Stimulated activated CD8-positive, alpha-beta memory T cell treated with anti-CD3 and anti-CD28 coated beads, Interleukin-15, amount 100 ng/mL, for 48 hours (primary cell): ENCODE measurements around the gene TRIM5.
"Not testable (repeated sequence)": the region's sequence is repeated elsewhere in the genome, so short reads cannot be mapped to it uniquely, and the experiment has no call there.

Experiments
- DNase-seq, 2 donors: peaks; one replicate each; pipeline ENCODE4 v3.0.0-alpha.2; 2020; ENCODE audit warnings: low read depth in 2 of 2

TRIM5 gene

DNA sequence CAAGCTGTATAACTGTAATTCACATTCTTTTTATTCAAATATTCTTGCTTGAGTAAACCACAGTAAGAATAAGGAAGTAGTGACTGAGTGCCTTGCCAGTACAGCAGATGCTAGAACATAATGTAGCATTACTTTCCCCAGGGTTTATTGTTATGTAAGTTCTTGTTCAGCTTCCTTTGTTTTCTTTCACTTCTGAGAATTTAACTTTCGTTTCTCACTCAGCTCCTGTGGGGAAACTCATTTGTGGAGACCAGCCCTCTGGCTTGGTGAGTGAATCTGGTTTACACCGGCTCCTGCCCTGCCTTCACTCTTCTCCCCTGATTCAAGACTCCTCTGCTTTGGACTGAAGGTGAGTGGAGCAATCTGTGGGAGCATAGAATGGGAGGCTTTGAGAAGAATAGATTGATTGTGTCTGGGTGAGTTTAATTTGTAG is 4.7 kb upstream of the TRIM5 start, which contains the start of gene TRIM22:
Gene TRIM22 (plus strand): TSS at position 240 of the 433 bp plus-strand sequence. CDS start 6,443 bp downstream, outside the sequence.
- DNase-seq: peak; percentile 11 to 19

DNA sequence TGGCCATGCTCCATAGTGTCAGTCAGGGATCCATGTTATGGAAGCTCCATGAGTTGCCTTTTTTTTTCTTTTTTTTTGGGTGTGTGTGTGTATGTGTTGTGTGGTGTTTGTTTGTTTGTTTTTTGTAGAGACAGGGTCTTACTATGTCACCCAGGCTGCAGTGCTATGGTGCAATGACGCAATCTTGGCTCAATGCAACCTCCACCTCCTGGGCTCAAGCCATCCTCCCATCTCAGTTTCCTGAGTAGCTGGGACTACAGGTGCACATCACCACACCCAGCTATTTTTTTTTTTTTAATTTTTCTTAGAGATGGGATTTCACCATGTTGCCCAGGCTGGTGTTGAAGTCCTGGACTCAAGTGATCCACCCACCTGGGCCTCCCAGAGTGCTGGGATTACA is 3.6 kb upstream of the TRIM5 start:
- no peak for DNase-seq

DNA sequence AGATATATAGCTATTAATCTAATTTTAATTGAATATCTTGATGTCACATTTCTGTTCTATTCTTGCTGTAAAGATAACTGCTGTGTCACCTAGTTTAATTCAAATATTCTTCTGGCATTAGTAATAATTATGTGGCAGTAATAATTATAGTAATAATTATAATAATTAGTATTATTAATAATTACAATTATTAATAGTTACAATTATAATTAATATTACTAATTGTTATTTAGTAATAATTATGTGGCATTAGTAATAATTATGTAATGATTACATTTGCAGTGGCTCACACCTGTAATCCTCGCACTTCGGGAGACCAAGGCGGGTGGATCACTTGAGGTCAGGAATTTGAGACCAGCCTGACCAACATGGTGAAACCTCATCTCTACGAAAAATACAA is 1.6 kb upstream of the TRIM5 start:
- no peak for DNase-seq

DNA sequence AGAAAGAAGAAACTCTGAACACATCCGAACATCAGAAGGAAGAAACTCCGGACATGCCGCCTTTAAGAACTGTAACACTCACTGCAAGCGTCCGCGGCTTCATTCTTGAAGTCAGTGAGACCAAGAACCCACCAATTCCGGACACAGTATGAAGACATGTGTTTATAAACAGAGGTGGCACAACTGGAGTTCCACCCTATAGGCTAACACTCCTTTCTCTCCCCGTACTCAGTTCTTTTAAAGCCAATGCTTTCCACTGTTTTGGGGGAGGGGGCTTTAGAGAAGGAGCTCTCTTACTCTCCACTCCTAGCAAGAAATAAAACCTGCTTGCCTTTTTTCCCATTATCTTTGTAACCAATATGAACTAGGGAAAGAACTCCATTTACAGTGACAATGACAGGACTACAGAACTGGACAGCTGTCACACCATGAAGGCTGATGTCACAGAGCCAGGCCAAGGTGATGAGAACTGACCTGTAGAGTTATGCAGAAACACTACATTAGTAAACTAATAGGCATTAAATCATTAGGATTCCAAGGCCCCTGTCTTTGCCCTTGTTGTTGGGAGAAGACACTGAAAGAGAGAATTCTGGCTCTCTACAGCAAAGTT is 733 bp downstream of the TRIM5 start:
- DNase-seq: no peak

DNA sequence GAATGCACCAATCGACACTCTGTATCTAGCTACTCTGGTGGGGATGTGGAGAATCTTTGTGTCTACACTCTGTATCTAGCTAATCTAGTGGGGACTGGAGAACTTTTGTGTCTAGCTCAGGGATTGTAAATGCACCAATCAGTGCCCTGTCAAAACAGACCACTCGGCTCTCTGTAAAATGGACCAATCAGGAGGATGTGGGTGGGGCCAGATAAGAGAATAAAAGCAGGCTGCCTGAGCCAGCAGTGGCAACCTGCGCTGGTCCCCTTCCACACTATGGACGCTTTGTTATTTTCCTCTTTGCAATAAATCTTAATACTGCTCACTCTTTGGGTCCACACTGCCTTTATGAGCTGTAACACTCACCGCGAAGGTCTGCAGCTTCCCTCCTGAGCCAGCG is 1.3 kb downstream of the TRIM5 start:
- DNase-seq: peak in 1 of 2 donors; percentile 15

DNA sequence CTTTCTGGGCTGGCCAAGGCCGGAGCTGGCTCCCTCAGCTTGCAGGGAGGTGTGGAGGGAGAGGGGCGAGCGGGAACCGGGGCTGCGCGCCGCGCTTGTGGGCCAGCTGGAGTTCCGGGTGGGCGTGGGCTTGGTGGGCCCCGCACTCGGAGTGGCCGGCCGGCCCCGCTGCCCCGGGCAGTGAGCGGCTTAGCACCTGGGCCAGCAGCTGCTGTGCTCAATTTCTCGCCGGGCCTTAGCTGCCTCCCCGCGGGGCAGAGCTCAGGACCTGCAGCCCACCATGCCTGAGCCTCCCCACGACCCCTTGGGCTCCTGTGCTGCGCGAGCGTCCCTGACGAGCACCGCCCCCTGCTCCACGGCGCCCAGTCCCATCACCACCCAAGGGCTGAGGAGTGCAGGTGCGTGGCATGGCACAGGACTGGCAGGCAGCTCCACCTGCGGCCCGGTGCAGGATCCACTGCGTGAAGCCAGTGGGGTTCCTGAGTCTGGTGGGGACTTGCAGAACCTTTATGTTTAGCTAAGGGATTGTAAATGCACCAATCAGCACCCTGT is 1.9 kb downstream of the TRIM5 start:
- DNase-seq: not testable (repeated sequence)

DNA sequence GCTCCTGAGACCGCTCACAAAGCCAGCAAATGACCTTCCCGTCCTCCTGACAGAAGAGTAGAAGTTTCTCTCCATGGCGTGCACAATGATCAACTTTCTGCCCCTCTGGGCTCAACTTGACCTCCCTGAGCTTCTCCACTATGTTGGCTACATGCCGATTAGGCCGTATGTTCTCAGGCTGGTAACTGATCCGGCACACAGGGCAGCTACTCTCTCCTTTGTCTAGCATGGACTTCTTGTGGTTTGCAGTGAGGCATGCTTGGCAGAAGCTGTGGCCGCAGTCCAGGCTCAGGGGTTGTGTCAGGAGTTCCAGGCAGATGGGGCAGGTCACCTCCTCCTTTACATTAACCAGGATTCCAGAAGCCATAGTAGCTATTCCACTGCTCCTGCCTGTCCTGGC is 5.1 kb downstream of the TRIM5 start:
- DNase-seq: no peak

DNA sequence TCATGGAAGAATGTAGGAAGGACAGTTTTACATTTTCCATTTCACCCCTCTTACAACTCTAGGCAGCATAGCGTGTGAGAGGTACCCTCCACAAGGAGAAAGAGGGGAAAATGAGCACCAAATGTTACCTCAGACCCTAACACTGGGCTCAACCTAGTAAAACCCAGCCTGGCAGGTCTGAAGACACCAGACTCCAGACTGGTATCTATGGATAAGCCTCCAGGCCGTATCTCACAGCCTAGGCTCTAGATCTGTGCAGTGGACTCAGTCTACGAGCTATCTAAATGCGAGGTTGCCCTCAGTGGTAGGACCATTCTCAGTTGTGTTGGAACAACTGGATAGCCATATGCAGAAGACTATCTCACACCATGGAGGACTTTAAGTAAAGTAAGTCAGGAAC is 10.5 kb downstream of the TRIM5 start:
- no peak for DNase-seq

DNA sequence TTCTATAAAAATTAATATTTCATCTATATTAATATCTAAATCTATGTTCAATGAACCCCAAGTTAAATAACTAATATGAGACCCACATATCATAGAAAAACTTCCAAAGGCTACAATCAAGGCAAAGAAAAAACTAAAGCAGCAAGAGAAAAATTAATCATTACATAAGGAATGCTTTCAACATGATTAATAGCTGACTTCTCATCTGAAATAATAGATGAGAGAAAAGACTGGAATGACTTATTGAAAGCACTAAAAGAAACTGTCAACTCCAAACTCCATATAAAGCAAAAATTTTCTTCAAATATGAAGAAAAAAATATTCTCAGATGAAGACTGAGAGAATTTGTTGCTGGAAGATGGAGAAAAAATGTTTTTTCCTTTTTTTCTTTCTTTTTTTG is 13.0 kb downstream of the TRIM5 start:
- DNase-seq: no peak

DNA sequence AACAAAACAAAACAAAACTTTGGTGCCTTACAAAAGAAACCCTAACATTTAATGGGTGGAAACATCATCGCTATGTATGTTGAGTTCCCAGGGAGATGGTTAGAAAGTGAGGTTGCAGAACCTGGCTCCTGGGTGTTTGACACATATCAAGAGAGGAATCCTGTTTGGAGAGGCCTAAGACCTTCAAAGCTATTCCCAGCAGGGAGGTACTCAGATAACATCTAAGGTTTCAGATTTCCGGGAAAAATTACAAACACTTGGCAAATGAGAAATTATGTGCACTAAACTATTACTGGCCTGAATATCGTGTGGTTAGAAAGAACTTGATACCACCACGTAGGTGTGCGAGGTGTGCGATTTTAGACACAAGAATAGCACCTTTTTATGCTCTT is 18.5 kb downstream of the TRIM5 start:
- no peak for DNase-seq

DNA sequence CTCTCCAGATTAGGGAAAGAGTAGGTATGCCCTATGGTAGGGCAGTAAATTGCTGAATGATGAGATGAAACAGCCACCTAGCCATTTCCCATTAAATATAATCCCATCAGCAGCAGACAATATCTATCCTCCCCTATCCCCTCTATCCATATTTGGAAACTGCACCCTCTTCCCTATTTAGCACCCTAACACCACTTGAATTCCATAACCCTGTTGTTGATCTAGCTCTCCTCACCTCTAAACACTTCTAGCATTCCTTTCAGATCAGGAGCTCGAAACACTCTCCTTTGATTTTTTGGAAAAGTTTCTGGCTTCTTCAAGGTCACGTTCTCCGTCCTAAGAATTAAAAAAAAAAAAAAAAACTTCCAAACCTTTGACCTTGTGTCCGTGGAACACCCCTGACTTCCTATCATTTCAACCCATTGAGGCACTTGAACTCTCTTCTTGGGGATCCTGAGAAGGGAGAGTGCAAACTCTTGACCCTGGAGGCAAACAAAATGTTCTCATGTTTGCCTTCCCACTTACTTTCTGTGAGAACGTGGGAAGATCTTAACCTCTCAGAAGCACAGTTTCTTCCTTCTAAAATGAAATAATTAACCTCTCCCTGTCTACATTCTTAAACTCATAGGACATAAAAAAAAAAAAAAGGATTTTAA is 19.0 kb downstream of the TRIM5 start:
- DNase-seq: no peak

DNA sequence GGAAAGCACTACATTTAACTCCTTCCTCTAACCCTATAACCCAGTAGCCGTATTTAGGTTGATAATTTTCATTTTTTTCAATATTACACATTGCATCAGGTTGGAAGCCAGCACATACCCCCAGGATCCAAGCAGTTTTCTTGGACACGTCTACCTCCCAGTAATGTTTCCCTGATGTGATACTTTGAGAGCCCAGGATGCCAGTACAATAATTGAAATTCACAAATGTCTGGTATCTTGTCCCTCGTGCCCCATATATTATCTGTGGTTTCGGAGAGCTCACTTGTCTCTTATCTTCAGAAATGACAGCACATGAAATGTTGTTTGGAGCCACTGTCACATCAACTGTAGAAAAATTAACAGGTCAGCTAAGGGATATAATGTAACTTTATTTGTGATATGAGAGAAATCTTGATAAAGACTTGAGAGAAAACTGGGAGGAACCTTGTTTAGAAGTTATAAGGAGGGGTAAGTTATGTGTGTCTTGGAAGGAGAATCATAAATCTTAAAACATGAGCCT is 19.8 kb downstream of the TRIM5 start:
- no peak for DNase-seq

DNA sequence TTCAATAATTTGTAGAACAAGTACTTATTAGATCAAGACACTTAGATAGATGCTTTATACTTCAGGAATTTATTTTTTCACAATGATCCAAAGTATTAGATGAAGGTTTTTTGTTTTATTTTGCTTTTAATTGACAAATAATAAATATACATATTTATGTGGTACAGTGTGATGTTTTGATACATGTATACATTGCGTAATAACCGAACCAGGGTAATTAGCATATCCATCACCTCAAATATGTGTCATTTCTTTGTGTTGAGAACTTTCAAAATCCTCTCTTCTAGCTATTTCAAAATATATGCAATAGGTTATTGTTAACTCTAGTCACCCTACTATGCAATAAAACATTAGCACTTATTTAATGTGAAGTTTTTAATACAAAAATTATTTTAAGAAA is 21.4 kb downstream of the TRIM5 start:
- DNase-seq: no peak

DNA sequence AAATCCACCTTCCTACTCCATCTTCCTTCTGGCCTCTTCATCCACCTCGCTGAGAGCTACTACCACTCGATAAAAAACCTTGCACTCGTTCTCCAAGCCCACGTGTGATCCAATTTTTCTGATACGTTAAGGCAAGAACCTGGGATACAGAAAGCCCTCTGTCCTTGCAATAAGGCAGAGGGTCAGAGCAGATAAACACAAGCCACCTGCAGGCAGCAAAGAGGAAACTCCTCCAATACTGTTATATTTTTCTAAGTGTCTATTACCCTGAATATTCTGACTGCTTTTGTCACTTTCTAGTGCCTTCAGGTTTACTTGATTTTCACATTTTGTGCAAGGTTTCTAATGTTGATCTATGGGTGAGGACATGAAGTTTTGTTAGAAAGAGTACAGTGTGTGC is 26.6 kb downstream of the TRIM5 start:
- DNase-seq: no peak

DNA sequence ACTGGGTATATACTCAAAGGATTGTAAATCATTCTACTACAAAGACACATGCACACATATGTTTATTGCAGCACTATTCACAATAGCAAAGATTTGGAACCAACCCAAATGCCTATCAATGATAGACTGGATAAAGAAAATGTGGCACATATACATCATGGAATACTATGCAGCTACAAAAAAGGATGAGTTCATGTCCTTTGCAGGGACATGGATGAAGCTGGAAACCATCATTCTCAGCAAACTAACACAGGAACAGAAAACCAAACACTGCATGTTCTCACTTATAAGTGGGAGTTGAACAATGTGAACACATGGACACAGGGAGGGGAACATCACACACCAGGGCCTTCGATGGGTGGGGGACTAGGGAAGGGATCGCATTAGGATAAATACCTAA is 27.9 kb downstream of the TRIM5 start:
- DNase-seq: not testable (repeated sequence)

DNA sequence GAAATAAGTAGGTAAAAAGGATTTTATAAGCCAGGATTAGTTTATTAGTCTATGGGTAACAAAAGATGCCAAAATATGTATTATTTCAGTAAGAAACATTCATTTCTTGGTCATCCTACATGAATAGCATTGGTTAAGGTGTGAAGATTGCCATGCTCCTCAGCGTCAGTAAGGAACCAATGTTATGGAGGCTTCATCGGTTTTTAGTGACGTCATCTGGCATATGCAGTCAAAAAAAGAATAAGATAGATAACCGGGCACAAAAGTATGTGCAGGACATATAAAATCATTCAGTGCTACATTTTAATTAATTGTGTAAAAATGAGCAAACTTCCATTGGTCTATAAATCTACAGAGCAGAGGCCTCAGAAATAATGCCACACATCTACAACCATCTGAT is 29.4 kb downstream of the TRIM5 start:
- DNase-seq: no peak

DNA sequence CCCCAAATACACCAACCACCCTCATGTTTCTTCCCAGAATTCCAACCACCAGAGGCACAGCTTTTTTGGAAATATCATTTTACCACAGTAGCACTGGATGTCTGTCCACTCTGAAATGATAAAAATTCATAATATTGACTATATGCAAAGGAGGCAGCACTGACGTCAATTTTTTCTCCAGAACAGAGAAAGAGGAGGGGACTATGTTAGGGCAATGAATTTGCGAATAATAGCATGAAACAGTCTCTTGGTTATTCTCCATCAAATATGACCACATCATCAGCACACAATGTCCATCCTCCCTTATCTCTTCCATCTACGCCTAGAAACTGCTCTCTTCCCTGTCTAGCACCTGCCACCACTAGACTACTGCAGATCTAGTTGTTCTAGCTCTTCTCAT is 38.7 kb downstream of the TRIM5 start:
- DNase-seq: no peak

DNA sequence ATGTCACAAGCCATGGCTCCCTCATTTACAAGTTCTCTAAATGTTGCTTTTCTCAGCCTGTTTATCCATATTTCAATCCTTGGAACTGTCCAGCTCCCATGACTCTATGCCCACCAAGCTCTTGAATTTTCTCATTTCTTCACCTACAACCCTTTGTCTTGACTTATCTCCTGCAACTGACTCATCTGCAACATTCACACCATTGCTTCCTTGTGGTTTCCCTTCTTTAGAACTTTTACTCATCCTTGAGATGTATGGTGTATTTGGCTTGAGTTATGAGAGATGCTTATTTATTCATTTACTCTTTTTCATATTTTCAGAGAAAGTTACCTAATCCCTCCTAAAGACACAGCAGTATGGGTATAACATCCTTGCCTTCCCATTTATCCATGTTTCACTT is 41.3 kb downstream of the TRIM5 start:
- DNase-seq: no peak

DNA sequence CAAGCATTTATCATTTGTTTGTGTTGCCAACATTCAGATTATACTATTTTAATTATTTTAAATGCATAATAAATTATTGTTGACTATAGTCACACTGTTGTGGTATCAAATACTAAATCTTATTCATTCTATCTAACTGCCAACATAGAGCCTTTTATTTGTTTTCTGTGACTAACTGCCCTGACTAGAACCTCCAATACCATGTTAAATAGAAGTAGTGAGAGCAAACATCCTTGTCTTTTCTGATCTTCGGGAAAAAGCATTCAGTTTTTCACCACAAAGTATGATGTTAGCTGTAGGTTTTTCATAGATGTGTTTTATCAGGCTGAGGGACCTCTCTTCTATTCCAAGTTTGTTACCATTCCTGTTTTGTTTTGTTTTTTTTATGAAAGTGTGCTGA is 44.9 kb downstream of the TRIM5 start:
- DNase-seq: no peak

DNA sequence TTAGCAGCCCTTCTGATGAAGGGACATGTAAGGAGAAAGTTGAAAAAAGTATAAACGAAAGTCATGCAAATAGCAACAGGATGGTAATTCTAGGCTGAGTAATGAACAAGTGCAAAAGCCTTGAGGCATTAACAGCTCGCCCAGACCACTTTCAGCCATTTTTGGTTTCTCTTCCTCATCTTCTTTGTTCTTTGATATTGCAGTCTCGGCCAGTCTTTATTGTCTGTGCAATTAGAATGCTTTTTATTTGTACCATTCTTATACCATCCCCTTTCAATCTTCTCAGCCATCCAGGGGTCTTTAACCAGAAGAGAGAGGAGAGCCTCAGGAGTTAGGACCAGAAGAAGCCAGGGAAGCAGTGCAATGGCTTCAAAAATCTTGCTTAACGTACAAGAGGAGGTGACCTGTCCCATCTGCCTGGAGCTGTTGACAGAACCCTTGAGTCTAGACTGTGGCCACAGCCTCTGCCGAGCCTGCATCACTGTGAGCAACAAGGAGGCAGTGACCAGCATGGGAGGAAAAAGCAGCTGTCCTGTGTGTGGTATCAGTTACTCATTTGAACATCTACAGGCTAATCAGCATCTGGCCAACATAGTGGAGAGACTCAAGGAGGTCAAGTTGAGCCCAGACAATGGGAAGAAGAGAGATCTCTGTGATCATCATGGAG is 52.8 kb downstream of the TRIM5 start:
- DNase-seq: no peak

DNA sequence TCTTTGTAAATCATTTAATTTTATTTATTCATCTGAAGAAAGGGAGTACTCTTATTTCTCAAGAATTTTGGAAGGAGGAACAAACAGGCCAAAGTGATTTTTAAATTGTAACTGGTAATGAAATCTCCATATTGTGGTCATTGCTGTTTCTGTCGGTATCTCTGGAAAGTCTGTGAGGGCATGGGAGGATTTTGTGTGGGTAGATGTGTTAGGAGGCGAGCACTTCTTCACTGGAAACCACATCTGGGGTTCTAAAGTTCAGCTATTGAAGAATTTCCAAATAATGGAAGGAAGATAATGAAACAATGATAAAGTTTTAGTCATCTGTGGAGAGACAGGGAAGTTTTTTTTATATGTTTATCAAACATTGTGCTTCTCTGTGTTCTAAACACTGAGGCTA is 53.5 kb downstream of the TRIM5 start:
- DNase-seq: no peak

DNA sequence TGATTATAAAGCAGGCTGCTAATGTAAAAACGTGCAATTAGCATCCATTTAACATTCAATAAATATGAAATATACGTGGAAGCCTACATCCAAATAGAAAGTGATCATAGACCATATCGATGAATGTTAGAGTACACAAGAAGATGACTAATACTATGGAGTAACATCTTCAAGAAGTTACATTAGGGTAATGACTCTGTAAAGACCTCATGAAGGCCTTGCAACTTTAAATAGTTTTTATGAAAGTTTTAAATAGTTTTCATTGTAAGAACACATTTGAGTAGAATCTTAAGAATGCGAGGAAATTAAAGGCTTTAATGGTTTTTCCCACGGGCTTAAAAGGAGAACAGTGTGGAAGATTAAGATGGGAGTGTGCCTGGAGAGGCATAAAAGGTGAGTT is 58.7 kb downstream of the TRIM5 start:
- no peak for DNase-seq

DNA sequence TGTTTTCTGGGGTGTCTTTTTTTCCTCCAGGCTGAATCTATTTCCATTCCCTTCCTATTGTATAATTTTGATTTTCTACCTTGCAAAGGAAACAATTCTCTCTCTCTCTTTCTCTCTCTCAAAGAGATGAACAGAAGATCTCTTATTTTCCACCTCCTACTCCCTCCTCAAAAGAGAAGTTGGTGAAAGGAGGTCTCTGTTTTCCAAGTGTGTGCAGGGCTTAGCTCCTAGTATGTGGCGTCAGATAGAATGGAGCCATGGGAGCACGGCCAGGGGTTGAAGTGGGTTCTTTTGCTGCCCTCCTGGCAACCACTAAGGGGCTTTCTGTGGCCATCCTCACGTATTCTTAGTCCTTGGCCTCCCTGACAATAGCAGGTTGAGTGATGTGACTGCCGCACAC is 59.6 kb downstream of the TRIM5 start:
- DNase-seq: no peak
